ENCODE measurements around the gene WRNIP1.
"Not testable (repeated sequence)": the region's sequence is repeated elsewhere in the genome, so short reads cannot be mapped to it uniquely, and the experiment has no call there.

The WRNIP1 gene

DNA sequence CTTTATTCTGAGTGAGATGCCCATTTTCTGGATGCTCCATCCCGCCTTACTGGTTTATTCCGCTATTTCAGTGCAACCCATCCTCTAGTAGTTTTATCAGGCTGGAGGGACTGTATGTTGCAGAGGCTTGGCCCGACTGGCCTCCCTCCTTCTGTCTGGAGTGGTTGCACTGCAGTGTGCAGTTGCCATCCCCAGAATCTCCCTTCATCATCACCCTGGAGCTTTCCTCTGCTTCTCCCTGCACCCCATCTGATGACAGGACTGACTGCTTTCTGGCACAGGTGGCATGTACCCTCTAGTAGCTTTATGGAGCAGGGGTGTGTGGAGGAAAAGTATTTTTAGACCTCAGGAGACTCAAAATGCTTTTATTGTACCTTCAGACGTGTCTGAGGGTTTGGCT, 21.1 kb downstream of the WRNIP1 start:
- DNase-seq (ENCODE audit: low read depth), result no peak

DNA sequence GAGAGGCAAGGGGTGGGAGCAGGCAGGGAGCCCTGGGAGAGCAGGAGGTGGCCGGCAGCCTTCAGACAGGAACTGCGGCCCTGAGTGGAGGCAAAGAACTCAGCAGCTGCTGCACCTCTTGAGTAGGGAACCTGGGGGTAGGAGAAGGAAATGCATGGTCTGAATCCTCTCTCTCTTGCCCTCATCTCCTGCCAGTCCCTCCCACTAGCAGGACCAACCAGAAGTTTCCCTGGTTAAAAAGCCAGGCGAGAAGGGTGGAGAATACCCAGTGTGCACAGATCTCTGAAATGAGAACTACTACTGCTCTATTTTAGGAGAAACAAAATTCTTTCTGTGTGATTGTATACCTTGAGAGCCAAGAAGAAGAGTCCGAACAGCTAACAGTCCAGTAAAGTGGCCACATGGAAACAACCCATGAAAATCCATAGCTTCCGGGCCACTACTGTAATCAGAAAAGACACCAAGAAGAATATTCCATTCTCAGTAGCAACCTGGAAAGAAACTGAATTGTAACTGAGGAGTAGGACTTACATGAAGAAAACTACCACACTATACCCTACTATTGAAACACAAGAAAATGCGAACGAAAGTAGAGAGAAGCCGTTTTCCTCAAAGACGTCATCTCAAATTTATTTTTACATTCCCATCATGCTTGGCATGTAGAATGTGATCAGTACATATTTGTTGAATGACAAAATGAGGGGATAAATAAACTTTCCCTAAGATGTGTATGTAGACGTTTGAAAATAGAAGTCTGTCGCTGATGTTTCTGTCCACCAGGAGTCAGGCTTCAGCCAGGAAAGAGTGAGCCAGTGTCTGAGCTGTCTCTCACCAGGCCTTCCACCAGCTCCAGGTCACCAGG, 25.6 kb downstream of the WRNIP1 start:
- peak; percentile 44 for DNase-seq (ENCODE audit: low read depth)

DNA sequence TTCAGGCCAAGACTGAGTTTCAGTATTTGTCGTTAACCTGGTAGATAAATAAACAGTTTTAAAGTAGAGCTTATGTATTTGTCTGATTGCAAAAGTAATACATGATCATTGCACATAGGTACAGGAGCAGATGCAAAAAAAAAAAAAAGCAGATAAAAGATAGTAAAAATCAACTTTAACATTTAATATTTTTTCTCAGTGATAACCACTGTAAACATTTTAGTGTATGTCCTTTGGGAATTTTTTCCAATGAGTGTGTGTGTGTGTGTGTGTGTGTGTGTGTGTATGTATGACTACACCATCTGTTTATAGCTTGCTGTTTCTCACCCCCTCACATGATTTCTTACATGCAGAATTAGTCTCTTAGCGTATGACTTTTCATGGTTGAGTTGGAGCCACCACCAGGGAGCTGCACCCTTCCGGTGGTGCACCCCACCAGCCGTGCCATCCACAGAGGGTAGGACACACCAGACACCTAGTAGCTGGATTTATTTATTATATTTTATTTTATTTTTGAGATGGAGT, 26.3 kb downstream of the WRNIP1 start:
- DNase-seq (ENCODE audit: low read depth), result no peak

DNA sequence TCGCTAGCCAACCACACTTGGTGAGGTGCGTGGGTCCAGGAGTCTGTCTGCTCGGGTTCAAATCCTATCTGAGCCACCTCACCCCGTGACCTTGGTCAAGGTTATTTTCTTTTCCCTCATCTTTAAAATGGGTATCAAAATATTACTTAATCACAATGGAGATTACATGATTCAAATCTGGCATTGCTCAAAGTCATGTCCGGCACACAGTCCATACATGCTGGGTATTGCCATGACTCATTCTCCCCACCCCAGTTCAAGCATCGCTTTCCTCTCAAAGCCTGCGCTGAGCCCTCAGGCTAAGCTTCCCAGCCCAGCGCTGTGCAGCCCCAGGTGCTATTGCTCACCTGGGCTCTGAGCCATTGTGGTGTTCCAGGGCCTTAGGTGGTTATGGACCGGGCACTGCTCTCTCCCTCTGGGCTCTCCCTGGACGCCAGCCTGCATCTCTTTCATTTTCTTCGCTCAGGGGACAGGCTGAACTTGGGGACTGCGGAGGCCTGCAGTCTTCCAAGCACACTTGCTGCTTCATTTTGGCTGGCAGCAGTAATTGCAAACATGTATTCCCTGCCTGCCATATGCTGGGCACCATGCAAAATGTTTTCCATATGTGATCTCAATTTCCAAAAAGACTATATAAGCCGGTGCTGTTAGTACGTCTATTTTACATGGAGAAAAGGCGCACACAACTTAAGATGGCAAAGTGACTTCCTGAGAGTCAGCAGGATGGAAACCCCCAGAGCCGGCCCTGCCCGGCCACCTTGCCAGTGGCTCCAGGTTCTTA, 27.3 kb downstream of the WRNIP1 start:
- DNase-seq (ENCODE audit: low read depth), result no peak

DNA sequence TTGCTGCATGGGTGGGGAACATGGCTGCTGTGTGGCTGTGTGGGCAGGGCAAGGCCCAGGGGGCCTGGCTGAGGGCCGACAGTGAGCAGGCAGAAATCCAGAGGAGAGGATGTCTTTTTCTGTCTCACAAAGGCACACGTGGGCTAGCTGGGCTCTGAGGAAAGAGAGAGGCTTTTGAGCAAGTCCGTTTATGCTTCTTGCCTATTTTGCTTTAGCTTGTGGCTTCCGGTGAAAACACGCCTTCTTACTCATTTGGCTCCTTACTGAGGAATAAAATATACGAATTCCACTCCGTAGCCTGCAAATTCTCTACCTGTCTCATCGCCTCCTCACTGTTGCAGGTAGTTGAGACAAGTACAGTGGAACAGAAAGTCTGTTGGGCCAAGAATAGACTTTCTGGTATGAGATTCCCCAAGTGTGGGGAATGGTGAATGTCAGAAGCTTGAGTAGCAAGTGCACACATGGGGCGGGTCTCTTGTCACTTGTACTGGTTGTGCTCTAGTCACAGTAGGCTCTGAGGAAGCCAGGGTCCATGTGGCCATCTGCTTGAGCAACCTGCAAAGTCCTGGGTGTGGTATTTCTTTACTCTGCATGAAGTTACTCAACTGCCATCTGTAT, 28.4 kb downstream of the WRNIP1 start:
- DNase-seq (ENCODE audit: low read depth), result no peak

DNA sequence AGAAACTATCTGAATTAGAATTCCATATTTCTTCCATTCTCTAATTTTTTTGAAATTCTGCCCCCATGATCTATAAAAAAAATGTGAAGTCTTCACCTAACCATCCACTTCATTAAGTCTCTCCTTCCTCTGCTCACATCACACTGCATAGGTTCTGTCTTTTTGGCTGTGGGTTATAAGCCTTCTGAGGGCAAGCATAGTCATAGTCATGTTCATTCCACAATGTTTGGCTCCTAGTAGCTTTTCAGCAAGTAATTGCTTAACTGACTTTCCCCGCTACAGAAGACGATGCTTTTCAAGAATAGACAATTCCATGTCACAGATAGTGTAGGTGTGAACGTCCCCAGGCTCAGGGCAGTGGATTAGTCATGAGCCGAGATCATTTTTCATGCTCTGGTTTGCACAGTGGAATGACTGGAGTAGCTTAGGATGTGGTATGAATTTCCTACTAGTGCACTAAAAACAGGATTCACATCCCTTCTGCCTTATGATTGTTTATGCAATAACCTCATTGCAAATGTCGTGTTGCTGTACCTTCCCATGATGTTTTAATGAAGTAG, 29.1 kb downstream of the WRNIP1 start:
- DNase-seq (ENCODE audit: low read depth), result no peak

DNA sequence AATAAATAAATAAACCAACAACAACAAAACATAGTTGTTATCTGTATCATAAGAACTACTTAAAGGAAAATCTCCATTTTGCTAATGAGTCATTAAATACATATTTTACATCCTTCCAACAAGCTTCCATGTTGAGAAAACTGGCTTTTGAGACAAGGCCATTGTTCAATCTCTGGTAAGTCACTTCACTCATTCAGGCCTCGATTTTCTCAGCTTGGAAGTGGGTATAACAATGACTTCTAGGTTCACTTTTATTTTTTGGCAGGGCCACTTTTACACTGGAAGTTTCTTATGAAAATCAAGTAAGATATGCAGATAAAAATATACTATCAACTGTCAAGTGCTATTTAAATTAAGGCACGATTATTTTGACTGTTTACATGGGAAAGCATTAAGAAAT, 30.0 kb downstream of the WRNIP1 start:
- DNase-seq (ENCODE audit: low read depth), result no peak

DNA sequence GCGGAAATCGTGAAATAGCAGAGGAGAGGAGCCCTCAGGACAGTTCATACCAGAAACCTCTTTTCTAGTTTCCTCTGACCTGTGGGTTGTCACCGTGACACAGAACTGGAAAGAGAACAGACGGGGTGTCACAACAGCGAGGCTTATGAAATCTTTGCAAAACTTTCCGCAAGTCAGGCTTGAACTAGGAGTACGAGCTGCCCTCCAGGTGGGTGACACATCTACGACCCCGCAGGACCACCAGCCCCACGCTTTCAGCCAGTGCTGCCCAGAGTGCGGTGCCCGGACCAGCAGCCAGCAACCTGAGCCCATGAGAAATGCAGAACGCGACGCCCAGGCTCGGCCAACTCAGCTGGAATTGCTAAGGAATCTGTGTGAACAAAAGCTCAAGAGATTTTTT, 30.8 kb downstream of the WRNIP1 start:
- DNase-seq (ENCODE audit: low read depth), result no peak

DNA sequence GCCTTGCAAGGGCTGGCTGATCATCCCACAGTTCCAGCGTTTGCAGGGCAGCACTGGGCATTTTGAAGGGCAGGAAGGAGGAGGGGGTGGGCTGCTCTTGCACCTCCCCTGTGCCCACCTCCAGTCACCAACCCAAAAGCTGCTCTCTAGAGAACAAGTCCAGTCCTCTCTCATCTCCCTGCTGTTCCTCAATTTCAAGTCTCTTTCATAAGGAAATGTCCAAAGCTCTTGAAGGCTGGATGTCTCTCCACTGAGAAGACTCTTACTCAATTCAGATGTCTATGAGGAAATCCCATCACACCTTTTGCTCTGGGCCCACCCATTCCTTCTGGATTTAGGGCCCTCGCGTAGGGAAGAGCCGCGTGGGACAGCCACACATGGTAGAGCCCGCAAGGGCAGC, 31.7 kb downstream of the WRNIP1 start:
- no peak for DNase-seq (ENCODE audit: low read depth)

DNA sequence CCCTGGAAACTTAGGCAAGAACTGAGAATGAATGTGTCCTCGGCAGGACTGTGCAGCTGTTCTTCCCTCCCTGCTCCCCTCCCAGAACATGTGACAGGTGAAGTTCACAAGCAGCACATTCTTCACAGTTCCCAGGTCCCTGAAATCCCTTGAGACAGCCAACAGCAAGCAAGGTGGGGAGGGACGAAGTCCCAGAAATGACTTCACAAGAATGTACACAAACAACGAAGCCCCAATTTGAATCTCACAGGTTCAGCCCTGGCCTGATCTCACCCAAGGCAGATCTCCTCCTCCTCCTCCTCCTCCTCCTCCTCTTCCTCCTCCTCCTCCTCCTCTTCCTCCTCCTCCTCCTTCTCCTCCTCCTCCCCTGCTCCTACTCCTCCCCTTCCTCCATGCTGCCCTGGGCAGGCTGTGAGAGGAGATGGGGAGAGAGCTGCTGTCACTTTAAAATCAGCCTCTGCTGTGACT, 32.4 kb downstream of the WRNIP1 start:
- DNase-seq (ENCODE audit: low read depth), result no peak

DNA sequence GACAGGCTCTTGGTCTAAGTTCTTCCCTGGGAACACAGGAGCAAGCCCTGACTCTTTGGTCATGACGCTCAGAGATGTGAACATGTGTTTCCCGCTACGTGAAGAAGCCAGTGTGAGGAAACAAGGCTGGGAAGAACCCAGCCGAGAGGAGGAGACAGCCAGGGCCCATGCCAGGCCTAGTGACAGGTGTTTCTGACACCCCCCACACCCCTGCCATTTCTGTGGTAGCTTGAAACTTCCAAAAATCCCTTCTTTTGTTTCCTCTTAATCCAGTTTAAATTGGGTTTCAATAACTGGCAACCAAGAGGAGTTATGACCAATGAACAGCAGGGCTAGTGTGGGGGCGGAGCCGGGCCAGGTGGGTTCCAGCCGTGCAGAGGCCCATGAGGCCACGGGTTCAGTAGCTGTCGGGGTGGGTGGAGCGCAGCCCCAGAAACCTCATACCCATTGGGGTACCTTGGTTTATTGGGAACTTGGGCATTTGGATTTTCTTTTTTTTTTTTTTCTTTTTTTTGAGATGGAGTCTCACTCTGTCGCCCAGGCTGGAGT, 33.5 kb downstream of the WRNIP1 start:
- no peak for DNase-seq (ENCODE audit: low read depth)

DNA sequence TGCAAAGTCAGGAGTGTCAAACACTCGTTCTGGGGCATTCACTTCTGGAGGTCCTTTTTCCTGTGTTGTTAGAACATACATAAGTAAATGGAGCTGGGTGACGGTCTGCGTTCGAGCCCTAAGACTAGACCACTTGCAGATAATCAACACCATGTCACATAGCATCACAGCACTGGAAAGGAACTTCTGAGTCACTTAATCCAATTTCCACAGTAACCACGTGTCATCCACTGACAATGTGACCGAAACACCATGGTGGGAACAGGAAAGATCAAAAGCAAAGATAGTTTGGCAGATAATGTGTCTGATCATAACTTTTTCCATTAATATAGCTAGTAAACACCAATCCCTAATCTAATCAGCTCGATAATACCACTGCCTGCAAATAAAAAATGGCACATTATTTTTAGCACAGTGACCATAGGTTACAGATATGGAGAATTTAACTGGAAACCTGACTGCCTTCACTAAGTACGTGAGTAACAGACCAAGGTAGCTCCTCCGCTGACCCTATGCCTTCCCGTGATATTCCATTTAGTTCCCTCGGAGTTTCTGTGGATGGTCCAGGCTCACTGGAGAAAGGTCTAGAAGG, 34.8 kb downstream of the WRNIP1 start:
- DNase-seq (ENCODE audit: low read depth), result no peak

DNA sequence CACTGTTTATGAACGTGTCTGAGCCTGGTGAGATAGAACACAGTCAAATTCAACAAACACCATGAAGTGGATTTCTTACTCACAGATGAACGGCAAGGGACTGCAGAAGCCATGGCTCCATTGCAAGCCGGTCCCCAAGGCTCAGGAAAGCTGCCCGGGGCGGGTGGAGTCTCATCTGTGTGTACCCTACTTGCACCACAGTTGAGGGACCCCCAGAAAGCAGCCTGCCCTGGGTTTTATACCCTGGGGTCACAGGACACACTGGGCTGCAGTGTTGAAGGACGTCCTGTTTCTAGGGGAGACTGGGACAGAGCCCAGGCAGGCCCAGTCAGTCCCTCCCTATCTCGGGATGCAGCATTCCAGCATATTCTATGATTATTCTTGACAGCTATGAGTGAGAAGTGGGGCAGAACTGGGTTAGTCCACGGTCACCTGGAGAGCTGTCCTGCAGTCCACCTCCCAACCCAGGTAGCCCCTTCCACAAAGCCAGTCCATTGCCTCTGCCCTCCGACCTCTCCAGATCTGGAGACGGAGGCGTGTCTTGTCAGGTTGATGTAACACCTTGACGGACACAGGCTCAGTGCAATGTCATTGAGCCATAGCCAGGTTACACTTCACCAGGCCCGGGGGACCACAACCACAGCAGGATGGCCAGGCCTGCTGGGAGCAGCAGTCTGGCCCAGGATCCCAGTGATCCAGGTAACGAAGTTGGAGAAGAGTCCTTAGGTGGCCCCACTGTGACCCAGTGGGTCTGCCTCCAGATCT, 35.5 kb downstream of the WRNIP1 start:
- no peak for DNase-seq (ENCODE audit: low read depth)

DNA sequence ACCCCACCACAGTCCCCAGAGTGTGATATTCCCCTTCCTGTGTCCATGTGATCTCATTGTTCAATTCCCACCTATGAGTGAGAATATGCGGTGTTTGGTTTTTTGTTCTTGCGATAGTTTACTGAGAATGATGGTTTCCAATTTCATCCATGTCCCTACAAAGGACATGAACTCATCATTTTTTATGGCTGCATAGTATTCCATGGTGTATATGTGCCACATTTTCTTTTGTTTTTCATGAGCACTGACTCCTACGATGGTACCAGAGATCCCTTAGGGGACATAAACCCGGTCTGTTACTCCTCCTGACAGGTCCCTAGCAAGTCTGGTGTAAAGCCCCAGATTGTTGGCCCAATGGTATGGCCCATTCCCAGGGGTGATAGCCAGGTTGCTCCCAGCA, 36.5 kb downstream of the WRNIP1 start:
- DNase-seq (ENCODE audit: low read depth), result not testable (repeated sequence)

DNA sequence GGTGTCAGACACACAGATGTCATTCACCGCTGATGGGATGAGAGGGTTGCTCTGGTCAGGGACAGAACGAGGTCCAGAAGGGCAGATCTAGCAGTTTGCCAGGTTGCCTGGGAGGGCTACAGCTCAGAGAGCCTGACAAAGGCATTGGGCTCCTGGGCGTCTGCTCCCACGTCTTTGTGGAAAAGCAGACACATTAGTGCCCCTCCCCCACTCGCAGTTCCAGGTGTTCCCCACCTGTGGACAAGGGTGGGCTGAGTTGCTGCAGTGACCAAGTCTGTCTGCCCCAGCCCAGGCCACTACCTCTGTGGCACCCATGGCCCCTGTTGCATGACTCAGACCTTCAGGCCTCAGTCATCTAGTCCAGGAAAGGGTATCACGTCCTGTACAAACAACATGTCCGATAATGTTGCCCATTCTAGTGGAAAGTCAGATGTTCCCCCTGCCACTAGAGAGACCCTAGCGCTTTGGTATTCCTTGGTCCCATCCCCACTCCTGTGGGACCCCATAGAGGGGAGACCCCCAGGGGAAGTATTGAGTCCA, 37.4 kb downstream of the WRNIP1 start:
- no peak for DNase-seq (ENCODE audit: low read depth)

DNA sequence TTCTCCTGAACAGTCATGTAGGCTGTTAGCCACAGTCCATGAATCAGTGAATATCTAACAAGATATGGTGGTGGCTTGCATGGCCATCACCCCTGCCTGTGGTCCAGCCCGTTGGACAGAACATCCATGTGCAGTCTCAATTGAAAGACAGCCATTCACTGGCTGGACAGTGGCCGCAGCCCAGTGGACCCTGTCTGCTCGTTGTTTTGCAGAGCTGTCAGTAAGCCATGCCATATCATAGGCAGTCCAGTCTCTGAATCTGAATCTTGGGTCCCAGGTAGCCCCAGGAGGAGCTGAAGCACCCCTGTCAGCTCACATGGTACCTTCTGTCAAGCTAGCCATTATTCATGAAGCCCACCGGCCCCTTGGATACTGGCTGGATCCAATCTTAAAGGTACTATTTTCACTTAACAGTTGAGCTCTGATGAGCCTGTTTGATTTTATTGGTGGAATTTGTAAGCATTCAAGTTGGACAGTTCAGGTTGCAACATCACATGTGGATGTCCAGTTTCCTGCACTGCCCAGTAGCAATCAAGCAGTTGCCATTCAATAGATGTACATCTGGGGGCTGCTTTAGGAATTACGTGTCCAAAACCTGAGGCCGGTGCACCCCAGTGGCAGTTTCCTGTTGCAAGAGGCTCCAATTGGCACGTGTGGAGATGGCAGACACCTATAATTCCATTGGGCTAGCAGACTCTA, 38.7 kb downstream of the WRNIP1 start:
- no peak for DNase-seq (ENCODE audit: low read depth)

DNA sequence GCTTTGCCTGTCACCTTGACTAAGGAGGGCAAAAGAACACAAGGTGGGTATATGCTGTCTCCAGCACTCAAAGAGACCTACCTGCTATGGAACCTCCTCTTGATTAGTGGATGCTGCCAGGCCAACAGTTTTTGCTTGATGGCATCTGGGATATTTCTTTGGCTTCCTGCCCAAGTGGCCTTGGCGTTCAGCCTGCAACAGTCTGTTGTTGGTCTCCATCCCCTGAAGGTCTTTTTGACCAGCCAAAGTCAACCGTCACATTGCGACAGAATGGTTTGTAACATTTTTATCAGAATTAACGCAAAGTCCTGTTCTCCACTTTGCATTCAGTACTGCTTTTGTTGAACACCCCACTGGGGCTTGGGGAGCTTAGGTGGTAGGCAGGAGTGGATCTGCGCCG, 39.3 kb downstream of the WRNIP1 start:
- DNase-seq (ENCODE audit: low read depth), result no peak

DNA sequence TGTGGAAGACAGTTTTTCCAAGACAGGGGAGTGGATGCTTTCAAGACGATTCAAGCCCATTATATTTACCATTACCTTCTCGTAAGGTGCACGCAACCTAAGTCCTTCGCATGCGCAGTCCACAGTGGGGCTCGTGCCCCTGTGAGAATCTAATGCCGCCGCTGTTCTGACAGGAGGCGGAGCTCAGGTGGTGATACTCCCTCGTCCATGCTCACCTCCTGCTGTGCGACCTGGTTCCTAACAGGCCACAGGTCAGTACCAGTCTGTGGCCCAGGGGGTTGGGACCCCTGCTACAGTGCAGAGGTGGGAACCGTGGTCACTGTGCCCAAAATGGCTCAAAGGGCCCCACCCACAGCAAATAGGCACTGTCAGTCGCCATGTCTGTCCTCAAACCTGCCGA, 39.8 kb downstream of the WRNIP1 start:
- no peak for DNase-seq (ENCODE audit: low read depth)

DNA sequence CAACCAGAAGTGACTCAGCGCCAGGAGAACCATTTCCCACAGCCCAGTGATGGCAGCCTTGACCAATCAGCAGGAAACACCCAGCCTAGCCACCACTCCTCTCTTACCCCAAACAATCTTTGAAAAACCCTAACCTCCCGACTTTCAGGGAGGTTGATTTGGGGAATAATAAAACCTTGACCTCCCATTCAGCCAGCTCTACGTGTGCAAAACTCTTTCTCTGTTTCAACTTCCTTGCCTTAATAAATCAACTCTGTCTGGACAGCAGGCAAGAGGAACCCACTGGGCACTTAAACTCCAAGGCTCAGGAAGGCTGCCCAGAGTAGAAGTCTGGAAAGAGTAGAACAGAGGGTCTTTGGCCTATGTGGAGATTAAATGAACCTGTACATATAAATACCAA, 41.5 kb downstream of the WRNIP1 start:
- DNase-seq (ENCODE audit: low read depth), result no peak

Data from GM04503 (cell line).